Sigmoid colon (tissue), 7 donors: ENCODE data around the gene SAPCD1. TPM values are rescaled to one million over a fixed set of nuclear protein-coding genes. Genes with fewer than 3 reads are reported as not detected.

Source experiments
- DNase-seq: peaks from one replicate; pipeline ENCODE4 v3.0.0-alpha.2; 2019
- H3K27ac ChIP-seq, 4 donors: fragments of 200-600 bp; sonication (generic); one replicate each; pipeline ENCODE4 v1.5.1; 2016 to 2019; ENCODE audit warnings: mild to moderate bottlenecking in 1 of 4
- H3K27me3 ChIP-seq, 3 donors: fragments of 200-600 bp; sonication (generic); one replicate each; pipeline ENCODE4 v1.5.1; 2019; ENCODE audit warnings: mild to moderate bottlenecking in 1 of 3
- H3K36me3 ChIP-seq, 4 donors: fragments of 200-600 bp; sonication (generic); one replicate each; pipeline ENCODE4 v1.5.1; 2016 to 2019
- H3K4me1 ChIP-seq, 4 donors: fragments of 200-600 bp; sonication (generic); one replicate each; pipeline ENCODE4 v1.5.1; 2017 to 2019
- H3K4me3 ChIP-seq, 4 donors: fragments of 200-600 bp; sonication (generic); one replicate each; pipeline ENCODE4 v1.5.1; 2017 to 2019; ENCODE audit warnings: mild to moderate bottlenecking in 2 of 4, moderate library complexity in 1 of 4
- H3K9me3 ChIP-seq, 4 donors: fragments of 200-600 bp in 3 of 4; sonication (generic) in 3 of 4; one replicate each; pipeline versions ENCODE4 v1.5.1 to v1.6.1; 2013 to 2019
- CTCF ChIP-seq, 4 experiments: fragments of 450-650 bp in 3 of 4; fragments of 200-600 bp in 1 of 4; IDR thresholded peaks; one replicate each; pipeline ENCODE4 v1.5.1; 2016 to 2019; ENCODE audit warnings: antibody characterized with exemption in 4 of 4, mild to moderate bottlenecking in 3 of 4, moderate library complexity in 2 of 4
- EP300 ChIP-seq, 4 donors: sonication (generic); formaldehyde crosslinking; IDR thresholded peaks; one replicate each; pipeline ENCODE4 v1.6.1; 2017; ENCODE audit warnings: antibody characterized with exemption in 4 of 4
- POLR2A ChIP-seq, 2 donors: fragments of 450-650 bp; IDR thresholded peaks; one replicate each; pipeline ENCODE4 v1.6.1; 2016; ENCODE audit warnings: antibody characterized with exemption in 2 of 2, mild to moderate bottlenecking in 2 of 2, moderate library complexity in 2 of 2
- POLR2AphosphoS5 ChIP-seq, 4 donors: sonication (generic); formaldehyde crosslinking; IDR thresholded peaks; one replicate each; pipeline ENCODE4 v1.6.1; 2017; ENCODE audit warnings: antibody characterized with exemption in 4 of 4
- WGBS, 2 donors: extraction: QIAGEN DNeasy Blood & Tissue Kit; methylation state at CpG; one replicate each; pipeline ENCODE4 v1.1.7; 2013; 5-methylcytosine and 5-hydroxymethylcytosine counted together
- intact Hi-C: fragments of 100-400 bp; cut with DNase I; formaldehyde crosslinking; loops from one replicate; pipeline ENCODE4 v1.15.1; 2023
- polyA plus RNA-seq, 3 donors: library from polyadenylated mRNA; stranded (reverse); fragments of 200-250 nt; gene quantifications; one replicate each; pipeline ENCODE4 v1.2.3, GENCODE V29; 2013
- total RNA-seq, 4 donors: library from RNA; depleted of rRNA; stranded (reverse); fragments of >200 nt; gene quantifications; one replicate each; pipeline ENCODE4 v1.1.0, GENCODE V29; 2016
- donor health status: healthy with polysubstance abuse.
- donor health status: Bipolar disorder and iron deficiency.
- donor health status: healthy.

SAPCD1 gene
- total and polyA plus RNA-seq, 7 donors: 1.2 to 8.7 (median 4.2) TPM; not detected in 2

GRCh38 chr6:31725502-31726350, 36.7 kb upstream of the SAPCD1 start:
- H3K27me3 ChIP-seq: no peaks in the 10 kb centered on the region
- DNase-seq: no peak
- no peaks in the 10 kb centered on the region for H3K9me3 ChIP-seq
- no peak for TF ChIP-seq CTCF (IDR thresholded peaks at IDR 0.05)
- no peak for TF ChIP-seq EP300 (IDR thresholded peaks at IDR 0.05)
- TF ChIP-seq POLR2AphosphoS5 (IDR thresholded peaks at IDR 0.05): no peak
- TF ChIP-seq POLR2A (IDR thresholded peaks at IDR 0.05): no peak
- no peak overlapping the region for H3K4me3 ChIP-seq
- no peak overlapping the region for H3K27ac ChIP-seq
- H3K4me1 ChIP-seq: peaks cover 0 to 23% (median 19%) of the 10 kb centered on the region in 4 donors
- 83 to 86% methylated on average over 12 of the region's 12 CpGs for WGBS, 2 donors
- intact Hi-C loops: loop anchor here (5.0 kb wide), 1 partner anchor 43 kb away; the partner anchor contains the start of gene LY6G5C
- peaks cover 8 to 24% (median 15%) of the 10 kb centered on the region in 4 donors for H3K36me3 ChIP-seq

GRCh38 chr6:31727034-31727716, 35.3 kb upstream of the SAPCD1 start:
- Histone ChIP-seq H3K4me1 (peaks cover 0 to 24% (median 20%) of the 10 kb centered on the region in 4 donors), H3K36me3 (peaks cover 19 to 39% (median 25%) of the 10 kb centered on the region in 4 donors), H3K27ac (peak overlapping the region; percentile 12 to 99 (median 97)), H3K9me3 (no peaks in the 10 kb centered on the region), H3K27me3 (no peaks in the 10 kb centered on the region), H3K4me3 (peak overlapping the region in 1 of 4 donors; percentile 78)
- WGBS, 2 donors: 61 to 67% methylated on average over 7 of the region's 7 CpGs
- intact Hi-C loops: loop anchor here (5.0 kb wide), 1 partner anchor 45 kb away; the partner anchor contains the start of gene LY6G5C
- DNase-seq: peak; percentile 73
- TF ChIP-seq EP300 (IDR thresholded peaks at IDR 0.05) (no peak), POLR2A (IDR thresholded peaks at IDR 0.05) (no peak), POLR2AphosphoS5 (IDR thresholded peaks at IDR 0.05) (no peak), CTCF (IDR thresholded peaks at IDR 0.05) (no peak)

- peak overlapping the region; percentile 96 to 99 (median 98) for H3K27ac ChIP-seq
- DNase-seq: peak; percentile 81
- TF ChIP-seq EP300 (IDR thresholded peaks at IDR 0.05) (no peak), POLR2A (IDR thresholded peaks at IDR 0.05) (no peak), POLR2AphosphoS5 (IDR thresholded peaks at IDR 0.05) (no peak), CTCF (IDR thresholded peaks at IDR 0.05) (no peak)
- H3K36me3 ChIP-seq: peaks cover 23 to 47% (median 33%) of the 10 kb centered on the region in 4 donors
- H3K27me3 ChIP-seq: no peaks in the 10 kb centered on the region
- H3K4me1 ChIP-seq: peaks cover 0 to 24% (median 20%) of the 10 kb centered on the region in 4 donors
- 78 to 90% methylated on average over 41 of the region's 41 CpGs for WGBS, 2 donors
- H3K9me3 ChIP-seq: no peaks in the 10 kb centered on the region
- H3K4me3 ChIP-seq: peak overlapping the region; percentile 78 to 95 (median 84)
- intact Hi-C loops: loop anchor here (1.0 to 5.0 kb wide), 3 partner anchors 25 to 103 kb away; partner anchors contain the start of genes ABHD16A and LY6G5C
Observed at GRCh38 chr6:31727717-31728671, 34.5 kb upstream of the SAPCD1 start.
